Thyroid gland (tissue), 4 donors: Measurements from ENCODE around the gene DIP2B.

Source experiments
- POLR2A ChIP-seq, 2 donors: fragments of 450-650 bp; IDR thresholded peaks; one replicate each; pipeline ENCODE4 v1.6.1; 2017; ENCODE audit warnings: antibody characterized with exemption in 2 of 2, mild to moderate bottlenecking in 2 of 2, moderate library complexity in 1 of 2
- TF ChIP-seq, protein P1 (sequence below), 6 experiments: fragments of 200-600 bp in 3 of 6; fragments of 450-650 bp in 3 of 6; sonication (generic) in 3 of 6; IDR thresholded peaks; one replicate each; pipeline ENCODE4 v1.5.1; 2016 to 2019; ENCODE audit warnings: antibody characterized with exemption in 6 of 6, mild to moderate bottlenecking in 2 of 6, inconsistent platforms in 1 of 6, moderate library complexity in 1 of 6

DNA sequence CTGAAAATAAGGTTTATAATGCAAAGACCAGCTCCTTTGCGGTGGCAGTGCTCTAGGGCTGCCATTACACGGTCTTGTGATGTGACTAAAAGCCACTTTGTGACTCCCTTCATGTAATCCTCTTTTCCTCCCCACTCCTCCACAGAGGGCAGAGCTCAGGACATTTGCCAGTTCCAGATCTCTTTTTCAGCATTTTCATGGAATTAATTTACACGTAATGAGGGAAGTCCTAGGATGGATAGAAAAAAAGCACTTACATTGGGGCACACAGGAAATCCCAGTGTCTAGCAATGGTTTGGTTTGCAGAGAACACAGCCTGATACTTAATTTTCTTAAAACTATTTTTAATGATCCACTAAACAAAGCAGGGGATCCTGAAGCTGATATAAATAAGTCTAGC is 241.6 kb downstream of the DIP2B start:
- TF ChIP-seq, protein P1, sequence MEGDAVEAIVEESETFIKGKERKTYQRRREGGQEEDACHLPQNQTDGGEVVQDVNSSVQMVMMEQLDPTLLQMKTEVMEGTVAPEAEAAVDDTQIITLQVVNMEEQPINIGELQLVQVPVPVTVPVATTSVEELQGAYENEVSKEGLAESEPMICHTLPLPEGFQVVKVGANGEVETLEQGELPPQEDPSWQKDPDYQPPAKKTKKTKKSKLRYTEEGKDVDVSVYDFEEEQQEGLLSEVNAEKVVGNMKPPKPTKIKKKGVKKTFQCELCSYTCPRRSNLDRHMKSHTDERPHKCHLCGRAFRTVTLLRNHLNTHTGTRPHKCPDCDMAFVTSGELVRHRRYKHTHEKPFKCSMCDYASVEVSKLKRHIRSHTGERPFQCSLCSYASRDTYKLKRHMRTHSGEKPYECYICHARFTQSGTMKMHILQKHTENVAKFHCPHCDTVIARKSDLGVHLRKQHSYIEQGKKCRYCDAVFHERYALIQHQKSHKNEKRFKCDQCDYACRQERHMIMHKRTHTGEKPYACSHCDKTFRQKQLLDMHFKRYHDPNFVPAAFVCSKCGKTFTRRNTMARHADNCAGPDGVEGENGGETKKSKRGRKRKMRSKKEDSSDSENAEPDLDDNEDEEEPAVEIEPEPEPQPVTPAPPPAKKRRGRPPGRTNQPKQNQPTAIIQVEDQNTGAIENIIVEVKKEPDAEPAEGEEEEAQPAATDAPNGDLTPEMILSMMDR (IDR thresholded peaks at IDR 0.05), result no peak
- TF ChIP-seq POLR2A (IDR thresholded peaks at IDR 0.05), result no peak
